HG03520 (cell line): Measurements from ENCODE around the gene PIK3R6.

Experiments
- ATAC-seq: cut with Tn5 transposase; IDR thresholded peaks from one replicate; pipeline ENCODE4 v1.9.1; 2021; ENCODE audit warnings: mild to moderate bottlenecking, moderate library complexity; ENCODE audit not compliant: unreplicated experiment

PIK3R6 gene

DNA sequence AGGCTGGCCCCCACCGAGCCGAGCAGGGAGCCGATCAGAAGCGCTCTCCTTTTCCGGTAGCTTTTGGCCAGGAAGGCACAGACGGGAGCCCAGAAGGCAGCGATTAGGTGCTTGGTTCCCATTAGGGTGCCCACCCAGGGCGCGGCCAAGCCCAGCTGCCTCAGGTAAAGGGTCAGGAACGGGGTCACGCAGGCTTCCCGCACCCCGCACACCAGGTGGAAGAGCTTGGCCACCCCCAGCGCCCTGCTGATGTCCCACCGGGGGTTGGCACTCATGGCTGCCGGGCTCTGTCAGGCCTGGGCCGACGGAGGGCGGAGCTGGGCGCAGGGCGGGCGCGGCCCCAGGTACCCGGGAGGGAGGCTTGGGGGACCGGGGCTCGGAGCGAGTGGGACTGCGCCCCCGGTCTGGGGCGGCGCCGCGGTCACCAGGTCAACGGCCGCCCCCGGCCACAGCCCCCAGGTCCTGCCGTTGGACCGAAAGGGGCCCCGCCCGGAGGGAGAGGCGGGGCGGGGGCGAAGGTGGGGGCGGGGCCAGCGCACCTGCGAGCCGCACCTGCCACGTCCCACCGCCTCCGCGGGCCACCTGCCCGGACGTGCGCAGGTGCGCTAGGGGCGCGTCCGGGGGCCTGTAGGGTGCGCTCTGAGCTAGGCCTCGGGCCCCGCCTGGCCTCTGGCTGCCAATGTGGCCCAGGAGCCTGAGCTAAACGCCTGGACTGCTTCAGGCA is 68.5 kb downstream of the PIK3R6 start, which contains the start of gene MFSD6L:
TSS of gene MFSD6L (minus strand) at position 520 of the 724 bp plus-strand sequence. CDS start at position 275, 245 bp downstream.
- ATAC-seq = no peak

DNA sequence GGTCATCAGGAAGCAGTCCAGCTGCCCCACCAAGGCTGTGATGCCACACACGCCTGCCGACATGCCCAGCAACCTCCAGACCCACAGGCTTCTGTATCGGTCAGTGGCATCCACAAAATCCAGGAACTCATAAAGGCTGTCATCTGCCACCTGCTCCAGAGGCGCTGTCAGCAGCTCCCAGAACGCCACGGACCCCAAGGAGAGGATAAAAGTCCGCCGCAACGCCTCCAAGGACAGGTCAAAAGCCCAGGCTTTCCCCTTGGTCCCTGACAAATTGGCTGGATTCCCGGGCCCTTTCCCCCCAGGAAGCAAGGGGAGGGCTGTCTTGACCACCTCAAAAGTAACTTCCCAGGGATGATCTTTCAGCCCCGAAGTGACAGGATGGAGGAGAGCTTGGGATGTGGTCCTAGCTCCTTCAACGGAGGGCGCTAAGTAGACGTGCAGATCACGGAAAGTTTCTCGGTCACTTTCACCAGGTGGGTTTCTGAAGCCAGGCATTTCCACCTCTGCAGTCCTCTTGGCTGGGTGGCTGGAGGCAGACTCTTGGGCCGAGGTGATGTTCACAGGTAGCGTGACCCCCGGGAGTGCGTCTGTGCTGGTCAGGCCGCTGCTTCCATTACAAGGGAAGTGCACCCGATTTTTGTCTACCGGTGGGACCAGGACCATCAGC is 69.2 kb downstream of the PIK3R6 start:
- no peak for ATAC-seq

DNA sequence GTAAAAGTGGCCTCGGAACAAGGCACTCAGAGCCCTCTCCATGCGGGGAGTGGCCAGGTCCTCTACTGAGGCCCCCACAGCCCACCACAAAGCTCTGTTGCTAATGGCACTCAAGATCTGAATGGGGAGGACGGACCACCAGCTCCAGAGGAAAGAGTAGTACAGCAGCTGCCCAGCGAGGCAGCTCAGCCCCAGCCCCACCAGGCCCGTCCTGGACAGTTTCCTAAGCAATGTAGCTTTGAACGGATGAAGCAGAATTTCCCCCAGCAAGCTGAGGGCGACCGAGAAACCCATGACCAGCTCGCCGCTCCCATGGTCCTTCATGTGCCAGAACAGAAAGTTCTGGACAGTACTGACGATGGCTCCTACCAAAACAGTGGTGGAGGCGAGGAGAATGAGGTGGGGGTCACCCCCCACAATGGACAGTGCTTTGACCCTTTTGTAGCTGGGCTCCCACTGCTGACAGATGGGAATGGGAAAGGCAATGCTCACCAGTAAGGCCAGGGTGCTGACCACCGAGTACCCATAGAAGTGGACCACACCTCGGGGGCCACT is 69.8 kb downstream of the PIK3R6 start:
- ATAC-seq = no peak

DNA sequence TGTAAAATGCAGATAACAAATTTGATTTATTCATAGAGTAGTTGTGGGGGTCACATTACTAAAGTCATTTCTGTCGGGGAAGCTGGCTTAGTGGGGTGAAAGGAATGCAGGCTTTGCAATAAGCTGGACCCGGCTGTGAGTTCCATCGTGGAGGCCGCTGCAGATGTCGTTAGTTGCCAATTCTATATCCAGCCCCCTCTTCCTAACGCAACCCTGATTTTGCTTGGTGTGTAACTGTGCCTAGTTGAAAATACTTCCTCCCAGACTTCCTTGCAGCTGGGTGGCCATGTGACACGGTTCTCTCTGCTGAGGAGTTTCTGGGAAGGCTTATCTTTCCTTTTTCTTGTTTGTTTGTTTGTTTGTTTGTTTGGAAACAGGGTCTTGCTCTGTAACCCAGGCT is 72.8 kb downstream of the PIK3R6 start:
- no peak for ATAC-seq

DNA sequence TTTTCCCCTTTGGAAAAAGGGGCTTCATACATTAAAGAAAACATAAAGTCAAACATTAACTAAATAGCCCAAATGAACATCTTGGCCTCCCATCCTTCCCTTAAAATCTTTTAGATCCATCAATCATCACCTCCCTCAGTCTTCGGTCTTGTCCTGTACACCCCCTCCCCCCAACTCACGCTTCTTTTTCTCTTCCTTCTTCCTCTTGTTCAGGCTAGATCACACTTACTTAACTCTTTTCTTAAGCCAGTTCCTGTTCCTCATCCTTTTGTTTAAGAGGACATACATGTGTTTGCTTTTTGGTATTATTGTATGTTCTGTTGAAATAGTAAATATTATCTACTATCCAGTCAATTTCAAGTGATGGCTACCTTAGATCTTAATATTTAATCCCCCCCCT is 73.8 kb downstream of the PIK3R6 start:
- ATAC-seq = no peak

DNA sequence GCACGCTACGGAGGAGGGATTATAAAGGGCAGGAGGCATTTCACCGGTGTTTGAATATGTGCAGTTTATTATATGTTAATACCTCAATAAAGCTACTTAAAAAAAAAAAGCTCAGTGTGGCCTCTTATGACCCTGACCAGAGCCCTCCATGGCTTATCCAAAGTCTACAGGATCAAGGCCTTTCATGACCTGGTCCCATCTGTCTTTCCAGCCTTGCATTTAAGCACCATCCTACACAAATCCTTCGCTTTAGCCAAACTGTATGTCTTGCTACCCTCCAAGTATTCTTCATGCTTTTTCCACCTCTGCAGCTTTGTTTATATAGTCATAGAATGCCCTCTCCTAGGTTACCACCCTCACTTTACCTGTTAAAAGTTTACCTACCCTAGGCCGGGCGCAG is 74.8 kb downstream of the PIK3R6 start:
- ATAC-seq = no peak

DNA sequence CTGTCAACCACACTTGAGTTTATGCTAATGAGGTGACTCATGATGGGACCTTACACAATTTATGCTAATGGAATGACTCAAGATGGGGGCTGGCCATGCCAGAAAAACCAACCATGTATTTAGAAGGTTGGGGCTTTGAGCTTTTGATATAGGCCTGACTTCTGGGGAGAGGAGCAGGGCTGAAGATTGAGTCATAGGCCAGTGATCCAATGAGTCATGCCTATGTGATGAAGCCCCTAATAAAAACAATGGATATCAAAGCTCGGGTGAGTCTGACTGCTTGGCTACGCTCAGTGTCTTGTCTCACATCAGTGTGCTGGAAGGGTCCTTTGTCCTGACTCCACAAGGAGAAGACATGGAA is 75.6 kb downstream of the PIK3R6 start:
- no peak for ATAC-seq

DNA sequence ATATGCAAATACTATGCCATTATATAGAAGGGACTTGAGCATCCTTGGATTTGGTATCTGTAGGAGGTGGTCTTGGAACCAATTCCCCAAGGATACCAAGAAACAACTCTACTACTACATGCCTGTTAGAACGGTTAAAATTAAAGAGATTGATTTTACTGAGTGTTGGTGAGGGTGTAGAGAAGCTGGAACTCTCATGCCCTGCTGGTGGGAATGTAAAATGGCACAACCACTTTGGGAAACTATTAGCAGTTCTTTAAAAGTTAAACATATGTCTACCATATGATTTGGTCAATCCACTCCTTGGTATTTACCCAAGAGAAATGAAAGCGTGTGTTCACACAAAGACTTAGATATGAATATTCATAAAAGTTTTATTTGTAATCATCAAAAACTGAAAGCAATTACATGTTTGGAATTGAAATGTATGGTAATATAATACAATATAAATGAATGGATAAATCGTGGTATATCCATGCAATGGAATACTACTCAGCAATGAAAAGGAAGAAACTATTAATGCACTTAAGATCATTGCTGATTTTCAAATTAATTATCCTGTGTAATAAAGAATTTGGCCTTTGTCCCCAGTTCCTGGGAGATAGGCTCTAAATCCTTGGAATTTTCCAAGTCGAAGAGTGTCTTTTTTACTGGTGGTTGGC is 76.1 kb downstream of the PIK3R6 start:
- no peak for ATAC-seq

DNA sequence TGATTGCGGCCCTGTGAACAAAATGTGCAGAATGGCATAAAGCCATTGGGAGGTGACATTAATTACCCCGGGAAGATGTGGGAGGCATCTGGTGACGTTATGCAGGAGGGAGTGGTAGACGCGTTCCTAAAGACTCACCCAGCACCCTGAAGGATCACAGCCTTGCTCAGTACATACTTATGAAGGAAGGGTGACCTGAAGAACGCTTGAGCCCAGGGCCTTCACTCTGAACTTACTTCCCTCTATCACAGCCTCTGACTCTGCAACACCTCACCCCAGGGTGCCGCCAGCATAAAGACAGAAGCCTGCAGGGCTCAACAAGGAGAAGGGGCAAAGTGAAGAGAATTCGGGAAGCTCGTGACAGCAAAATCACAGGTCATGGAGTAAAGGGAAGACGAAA is 77.7 kb downstream of the PIK3R6 start:
- no peak for ATAC-seq

DNA sequence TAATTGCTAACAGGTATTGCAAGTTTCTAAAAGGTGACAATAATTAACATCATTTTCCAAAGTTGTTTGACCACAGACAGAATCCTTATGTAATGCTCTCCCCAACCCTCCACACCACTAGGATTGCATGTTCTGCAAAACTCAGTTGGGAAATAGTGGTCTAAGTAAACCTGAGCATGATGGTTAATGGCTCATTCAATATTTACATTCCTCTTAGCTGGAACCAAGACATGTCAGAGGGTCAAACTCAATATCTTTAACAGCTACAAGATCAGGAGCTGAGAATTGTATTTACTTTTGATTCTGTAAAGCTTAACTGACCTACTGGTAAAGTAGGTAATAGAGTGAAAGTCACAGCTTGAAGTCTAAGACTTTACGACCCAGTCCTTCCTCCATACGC is 78.5 kb downstream of the PIK3R6 start:
- ATAC-seq = no peak

DNA sequence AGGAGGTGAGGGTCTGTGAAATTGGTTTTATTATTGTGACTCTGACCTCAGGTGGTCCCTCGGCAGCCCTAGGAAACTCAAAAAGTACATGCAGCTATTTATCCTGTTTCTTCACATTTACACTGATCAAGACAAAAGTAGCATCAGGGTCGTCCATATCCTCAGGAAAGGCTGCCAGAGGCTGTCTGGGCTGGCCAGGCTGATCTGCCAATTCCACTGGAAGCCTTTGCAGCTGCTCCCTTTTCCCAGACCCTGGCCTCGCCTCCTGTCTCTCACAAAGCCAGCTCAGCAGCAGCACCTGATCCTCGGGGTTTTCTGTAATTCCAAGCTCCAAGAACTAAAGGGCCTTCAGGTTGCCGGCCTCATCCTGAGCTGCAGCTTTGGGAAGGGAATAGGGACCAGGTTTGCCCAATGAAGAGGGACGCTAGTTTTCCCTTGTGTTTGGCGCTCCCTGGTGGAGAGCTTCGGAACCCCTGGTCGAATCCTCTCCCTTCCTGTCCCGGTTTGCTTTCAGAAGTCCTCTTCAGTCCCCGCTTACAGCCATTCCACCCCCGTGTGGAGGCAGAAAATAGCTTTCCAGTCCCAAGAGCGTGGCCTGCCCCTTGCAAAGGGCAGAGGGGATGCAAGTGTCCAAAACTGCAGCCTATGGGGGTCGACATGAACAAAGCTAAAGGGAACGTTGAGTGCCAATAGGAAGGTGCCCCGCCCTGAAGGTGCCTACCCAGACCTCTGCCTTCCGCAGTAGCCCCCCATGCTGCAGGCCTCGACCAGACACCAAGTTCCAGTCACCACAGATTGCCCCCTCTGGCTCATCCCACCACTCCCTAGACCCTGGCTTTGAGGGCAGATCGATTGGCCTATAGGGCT is 81.7 kb downstream of the PIK3R6 start:
- ATAC-seq = no peak

DNA sequence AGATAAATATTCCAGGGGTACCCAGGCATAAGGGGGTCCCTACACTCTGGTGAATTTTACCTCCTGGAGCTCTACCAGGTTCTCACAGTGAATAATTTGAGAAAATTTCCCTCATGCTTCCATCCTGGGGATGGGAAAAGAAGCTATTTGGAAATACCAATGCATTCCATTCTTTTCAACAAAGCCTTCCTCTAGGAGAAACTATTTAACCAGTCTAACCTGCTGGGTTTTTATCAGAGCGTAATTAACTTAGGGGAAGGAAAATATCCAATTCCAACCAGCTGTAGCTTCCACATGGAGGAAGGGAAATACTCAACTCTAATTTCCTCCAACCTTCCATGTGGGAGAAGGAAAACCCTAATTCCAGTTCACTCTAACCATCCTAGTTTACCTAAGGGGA is 85.3 kb downstream of the PIK3R6 start:
- ATAC-seq = no peak

DNA sequence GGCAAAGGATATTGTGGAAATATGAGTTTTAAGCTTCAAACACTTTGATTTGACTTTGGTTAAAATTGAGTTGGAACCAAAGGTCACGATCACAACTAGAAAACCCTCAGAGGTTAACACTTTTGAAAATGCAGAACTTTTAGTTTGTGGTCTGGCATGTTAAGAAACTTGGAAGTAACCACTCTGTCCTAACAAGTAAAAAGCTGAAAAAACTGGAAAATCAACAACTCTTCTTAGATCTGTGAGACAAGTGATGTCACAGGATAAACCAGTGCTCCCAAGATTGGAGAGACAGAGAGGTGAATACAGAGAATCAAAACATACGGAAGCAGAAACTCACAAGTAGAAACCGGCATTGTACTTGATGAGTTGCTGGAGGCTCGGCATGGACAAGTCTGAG is 85.7 kb downstream of the PIK3R6 start:
- no peak for ATAC-seq

DNA sequence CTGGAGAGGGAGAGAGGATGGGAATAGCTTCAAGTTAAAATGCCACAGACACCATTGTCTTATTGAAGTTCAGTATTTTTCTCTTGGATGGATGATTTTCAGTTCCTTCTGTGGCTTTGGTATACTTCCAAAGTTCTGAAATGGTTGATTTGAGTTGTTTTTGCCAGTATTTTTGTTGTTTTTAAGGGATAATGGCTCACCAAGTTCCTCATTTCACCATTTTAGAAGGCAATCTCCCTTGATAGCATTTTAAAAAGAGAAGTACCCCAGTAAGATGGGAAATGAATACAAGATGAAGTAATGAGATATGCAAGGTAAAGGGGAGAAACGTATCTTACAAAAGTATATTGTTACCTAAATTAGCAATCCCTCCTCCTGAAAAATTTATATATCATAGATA is 90.6 kb downstream of the PIK3R6 start:
- ATAC-seq = no peak

DNA sequence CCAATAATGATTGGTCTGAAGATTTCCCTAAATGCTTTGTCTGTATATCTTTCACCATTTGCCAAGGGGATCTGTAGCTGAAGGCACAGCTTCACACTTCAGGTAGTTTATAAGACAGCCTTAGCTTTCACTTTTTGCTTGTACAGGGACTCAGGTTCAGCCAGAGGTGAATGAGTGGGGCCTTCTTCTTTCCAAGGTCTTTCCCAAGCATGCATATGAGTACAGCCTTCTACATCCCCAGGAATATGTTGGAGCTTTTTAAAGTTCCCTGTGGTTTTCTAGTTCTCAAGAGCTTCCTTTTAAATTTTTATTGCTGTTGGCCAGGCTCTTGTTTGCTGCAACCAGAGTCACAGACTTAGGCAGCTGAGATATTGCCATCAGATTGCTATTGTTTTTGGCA is 91.2 kb downstream of the PIK3R6 start:
- no peak for ATAC-seq

DNA sequence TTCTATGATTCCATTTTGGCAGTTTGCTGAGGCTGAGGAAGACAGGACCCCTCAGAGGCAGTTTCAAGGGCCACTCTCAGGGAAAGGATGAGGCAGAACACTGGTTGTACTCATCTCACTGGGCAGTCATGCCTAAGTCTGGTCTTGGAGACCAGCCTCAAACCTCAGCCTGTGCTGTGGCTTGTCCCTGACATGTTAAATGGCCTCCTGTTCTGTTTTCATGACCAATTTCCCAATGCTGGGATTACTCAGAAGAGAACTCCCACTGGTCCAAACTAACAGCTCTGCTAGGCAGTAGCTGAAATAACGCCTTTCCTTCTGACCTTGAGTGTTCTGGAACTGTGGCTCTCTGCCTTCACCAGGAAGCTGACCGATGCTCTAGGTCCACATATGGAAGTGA is 100.7 kb downstream of the PIK3R6 start:
- ATAC-seq = no peak

DNA sequence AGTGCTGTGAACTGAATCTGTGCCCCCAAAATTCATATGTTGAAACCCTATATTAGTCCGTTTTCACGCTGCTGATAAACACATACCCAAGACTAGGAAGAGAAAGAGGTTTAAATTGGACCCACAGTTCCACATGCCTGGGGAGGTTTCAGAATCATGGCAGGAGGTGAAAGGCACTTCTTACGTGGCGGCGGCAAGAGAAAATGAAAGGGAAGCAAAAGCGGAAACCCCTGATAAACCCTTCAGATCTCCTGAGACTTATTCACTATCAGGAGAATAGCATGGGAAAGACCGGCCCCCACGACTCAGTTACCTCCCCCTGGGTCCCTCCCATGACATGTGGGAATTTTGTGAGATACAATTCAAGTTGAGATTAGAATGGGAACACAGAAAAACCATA is 105.5 kb downstream of the PIK3R6 start:
- ATAC-seq = no peak

DNA sequence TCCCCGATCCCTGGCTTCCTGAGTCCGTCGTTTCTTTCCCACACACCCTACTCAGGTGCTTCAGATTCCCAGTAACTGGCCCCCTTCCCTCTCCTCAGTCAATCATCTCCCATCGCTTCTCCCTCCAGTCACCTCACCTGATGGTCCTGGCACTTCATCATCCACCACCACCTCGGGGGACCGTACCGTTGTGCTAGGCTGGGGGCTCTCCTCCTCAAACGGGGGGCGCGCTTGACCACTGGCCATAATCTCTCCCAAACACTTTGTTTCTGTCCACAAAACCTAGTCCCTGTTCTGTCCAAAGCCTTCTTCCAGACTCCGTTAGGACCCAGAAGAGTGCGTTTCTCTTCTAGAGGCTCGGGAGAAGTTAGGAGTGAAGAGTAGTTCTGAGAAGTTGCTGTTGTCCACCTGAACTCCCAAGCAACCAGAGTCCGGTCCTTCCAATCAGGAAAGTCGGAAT is 109.3 kb downstream of the PIK3R6 start, which contains the start of gene SPDYE4:
TSS of gene SPDYE4 (minus strand) at position 410 of the 460 bp plus-strand sequence. CDS start at position 246, 164 bp downstream.
- no peak for ATAC-seq

DNA sequence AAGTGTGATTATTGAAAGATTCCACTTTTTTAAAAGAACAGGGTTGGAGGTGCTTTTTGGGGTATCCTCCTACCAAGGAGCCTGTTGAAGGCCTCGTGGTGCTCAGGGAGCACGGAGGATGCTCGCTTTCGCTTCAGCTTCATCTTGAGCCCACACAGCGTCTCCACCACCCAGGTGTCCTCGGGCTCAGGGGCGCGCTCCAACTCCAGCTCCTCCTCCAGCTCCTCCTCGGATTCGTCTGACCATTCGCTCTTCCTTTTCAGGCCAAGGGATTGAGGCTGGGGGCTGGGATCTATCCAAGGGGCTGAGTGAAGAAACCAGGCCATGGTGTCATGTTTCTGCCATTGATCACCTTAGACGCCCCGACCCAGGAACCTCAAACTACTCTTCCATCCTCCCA is 110.3 kb downstream of the PIK3R6 start:
- ATAC-seq = no peak

DNA sequence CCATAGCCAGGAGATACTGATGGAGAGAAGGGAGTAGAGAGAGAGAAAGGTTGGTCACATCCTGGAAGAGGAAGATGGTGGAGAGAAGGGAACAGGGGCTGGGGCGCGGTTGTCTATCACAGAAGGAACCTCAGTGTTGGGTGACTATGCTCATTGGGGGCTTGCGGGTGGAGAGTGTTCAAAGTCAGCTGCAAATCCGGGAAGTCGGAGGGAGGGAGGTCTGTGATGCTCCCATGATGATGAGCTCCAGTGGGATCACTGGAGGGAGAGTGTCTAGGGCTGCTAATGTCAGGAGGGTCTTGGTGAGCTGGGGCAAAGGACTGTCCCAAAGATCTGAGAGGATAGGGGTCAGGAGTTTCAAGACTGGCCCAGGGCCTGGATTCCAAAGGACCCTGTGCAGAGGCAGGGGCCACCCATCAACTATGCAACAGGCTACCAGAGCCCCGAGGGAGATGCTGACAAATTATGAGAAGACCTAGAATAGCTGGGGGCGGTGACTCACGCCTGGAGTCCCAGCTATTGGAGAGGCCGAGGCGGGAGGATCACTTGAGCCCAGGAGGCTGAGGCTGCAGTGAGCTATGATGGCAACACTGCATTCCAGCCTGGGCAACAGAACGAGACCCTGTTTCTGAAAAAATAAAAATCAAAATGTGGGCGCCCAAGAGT is 111.8 kb downstream of the PIK3R6 start:
- no peak for ATAC-seq
